ENCODE data around the gene MED13L.

MED13L gene

GRCh38 chr12:115968211-115968610, 309.3 kb downstream of the MED13L start:
- Histone ChIP-seq H3K9ac (ENCODE audit: low read length) (no peak overlapping the region), H3K79me2 (ENCODE audit: insufficient read depth, low read length) (no peaks in the 10 kb centered on the region), H3K36me3 (ENCODE audit: low read length) (peaks cover 3% of the 10 kb centered on the region; the same call in 1 of the 2 replicates), H3K27me3 (ENCODE audit: low read length) (no peaks in the 10 kb centered on the region), H3K4me3 (ENCODE audit: insufficient read depth, low read length, poor library complexity, severe bottlenecking) (no peak overlapping the region), H4K20me1 (ENCODE audit: low read depth, low read length) (no peaks in the 10 kb centered on the region), H3F3A (ENCODE audit: insufficient read depth) (no peaks in the 10 kb centered on the region), H2AFZ (ENCODE audit: low read depth, low read length, severe bottlenecking) (no peak overlapping the region), H3K9me3 (ENCODE audit: insufficient read depth, low read length) (no peaks in the 10 kb centered on the region), H3K9me2 (replicated peaks; ENCODE audit: insufficient read depth, low read length) (no peaks in the 10 kb centered on the region), H3K4me2 (ENCODE audit: low read depth, low read length, poor library complexity, severe bottlenecking) (no peak overlapping the region), H3K27ac (ENCODE audit: low read depth, low read length) (no peak overlapping the region)
- TF ChIP-seq EZH2phosphoT487 (conservative IDR thresholded peaks at IDR 0.05; ENCODE audit: low read length), result no peak
- no peak for TF ChIP-seq CTCF (IDR thresholded peaks at IDR 0.05; ENCODE audit: insufficient read depth, low read length, poor library complexity, severe bottlenecking)

GRCh38 chr12:115966376-115966775, 311.1 kb downstream of the MED13L start:
- no peak overlapping the region for H3K4me2 ChIP-seq (ENCODE audit: low read depth, low read length, poor library complexity, severe bottlenecking)

GRCh38 chr12:115964626-115965025, 312.9 kb downstream of the MED13L start:
- Histone ChIP-seq H3K27me3 (ENCODE audit: low read length) (no peaks in the 10 kb centered on the region), H3K4me3 (ENCODE audit: insufficient read depth, low read length, poor library complexity, severe bottlenecking) (no peak overlapping the region), H3K9me3 (ENCODE audit: insufficient read depth, low read length) (no peaks in the 10 kb centered on the region), H3K4me2 (ENCODE audit: low read depth, low read length, poor library complexity, severe bottlenecking) (no peak overlapping the region), H3F3A (ENCODE audit: insufficient read depth) (no peaks in the 10 kb centered on the region), H3K36me3 (ENCODE audit: low read length) (peaks cover 3% of the 10 kb centered on the region; the same call in 1 of the 2 replicates), H2AFZ (ENCODE audit: low read depth, low read length, severe bottlenecking) (no peak overlapping the region), H3K79me2 (ENCODE audit: insufficient read depth, low read length) (no peaks in the 10 kb centered on the region), H3K9ac (ENCODE audit: low read length) (no peak overlapping the region), H3K27ac (ENCODE audit: low read depth, low read length) (no peak overlapping the region), H3K9me2 (replicated peaks; ENCODE audit: insufficient read depth, low read length) (no peaks in the 10 kb centered on the region), H4K20me1 (ENCODE audit: low read depth, low read length) (no peaks in the 10 kb centered on the region)
- TF ChIP-seq EZH2phosphoT487 (conservative IDR thresholded peaks at IDR 0.05; ENCODE audit: low read length) (no peak), CTCF (IDR thresholded peaks at IDR 0.05; ENCODE audit: insufficient read depth, low read length, poor library complexity, severe bottlenecking) (no peak)

More at GRCh38 chr12:115966376-115966775, 311.1 kb downstream of the MED13L start:
- H3K4me3 ChIP-seq (ENCODE audit: insufficient read depth, low read length, poor library complexity, severe bottlenecking), result no peak overlapping the region
- no peaks in the 10 kb centered on the region for H4K20me1 ChIP-seq (ENCODE audit: low read depth, low read length)
- H2AFZ ChIP-seq (ENCODE audit: low read depth, low read length, severe bottlenecking), result no peak overlapping the region
- H3K9ac ChIP-seq (ENCODE audit: low read length), result no peak overlapping the region
- H3F3A ChIP-seq (ENCODE audit: insufficient read depth), result no peaks in the 10 kb centered on the region
- no peaks in the 10 kb centered on the region for H3K27me3 ChIP-seq (ENCODE audit: low read length)
- TF ChIP-seq EZH2phosphoT487 (conservative IDR thresholded peaks at IDR 0.05; ENCODE audit: low read length) (no peak), CTCF (IDR thresholded peaks at IDR 0.05; ENCODE audit: insufficient read depth, low read length, poor library complexity, severe bottlenecking) (no peak)
- H3K79me2 ChIP-seq (ENCODE audit: insufficient read depth, low read length), result no peaks in the 10 kb centered on the region
- peaks cover 3% of the 10 kb centered on the region; the same call in 1 of the 2 replicates for H3K36me3 ChIP-seq (ENCODE audit: low read length)
- H3K9me2 ChIP-seq (replicated peaks; ENCODE audit: insufficient read depth, low read length), result no peaks in the 10 kb centered on the region
- no peaks in the 10 kb centered on the region for H3K9me3 ChIP-seq (ENCODE audit: insufficient read depth, low read length)
- H3K27ac ChIP-seq (ENCODE audit: low read depth, low read length), result no peak overlapping the region

Measured in SU-DHL-6 (cell line).